NCI-H146 (cell line): ENCODE results near the gene DOLPP1.
"Not testable (repeated sequence)": the region's sequence is repeated elsewhere in the genome, so short reads cannot be mapped to it uniquely, and the experiment has no call there.

ENCODE experiments used
- DNase-seq: peaks from one replicate; lab custom pipeline; 2025; lab: John Stamatoyannopoulos, UW

DOLPP1 gene, protein sequence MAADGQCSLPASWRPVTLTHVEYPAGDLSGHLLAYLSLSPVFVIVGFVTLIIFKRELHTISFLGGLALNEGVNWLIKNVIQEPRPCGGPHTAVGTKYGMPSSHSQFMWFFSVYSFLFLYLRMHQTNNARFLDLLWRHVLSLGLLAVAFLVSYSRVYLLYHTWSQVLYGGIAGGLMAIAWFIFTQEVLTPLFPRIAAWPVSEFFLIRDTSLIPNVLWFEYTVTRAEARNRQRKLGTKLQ

DNA sequence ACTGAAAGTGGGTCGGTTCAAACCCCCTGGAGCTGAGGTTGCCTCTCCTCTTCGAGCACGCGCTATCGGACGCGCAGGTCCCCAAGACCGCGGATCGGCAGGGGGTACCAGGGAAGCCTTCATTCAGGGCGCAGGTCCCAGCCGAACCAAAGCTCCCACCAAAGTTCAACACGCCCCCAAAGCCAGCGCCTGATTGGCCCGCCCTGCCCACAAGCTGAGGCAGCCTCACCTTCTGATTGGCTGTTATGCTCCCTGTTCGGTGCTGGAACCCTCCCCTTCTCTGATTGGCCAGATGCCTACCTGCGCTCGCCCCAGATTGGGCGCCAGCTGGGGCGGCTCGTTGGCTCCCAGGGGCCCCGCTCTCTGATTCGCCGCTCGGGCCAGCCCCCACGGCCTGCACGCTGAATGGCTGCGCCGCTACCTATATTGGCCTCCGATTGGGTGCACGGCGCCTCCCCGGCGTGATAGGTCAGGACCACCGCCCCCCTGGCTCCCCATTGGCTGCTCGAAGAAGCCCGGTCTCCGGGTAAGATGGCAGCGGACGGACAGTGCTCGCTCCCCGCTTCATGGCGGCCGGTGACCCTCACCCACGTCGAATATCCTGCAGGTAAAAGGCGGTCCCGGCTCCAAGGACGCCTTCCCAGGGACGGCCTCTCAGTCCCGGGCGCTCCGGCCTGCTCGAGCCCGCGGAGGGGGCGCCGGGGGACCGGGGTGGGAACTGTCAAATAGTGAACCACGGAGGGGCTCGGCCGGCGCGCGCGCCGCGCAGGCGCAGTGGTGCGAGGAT is at the start of gene DOLPP1:
Gene DOLPP1 (plus strand): TSS at position 511 of the 787 bp plus-strand sequence. CDS start 21 bp downstream, at position 532.
- DNase-seq: peak; percentile 97

- no peak for DNase-seq
Measured at GRCh38 chr9:129031514-129031913, 49.4 kb upstream of the DOLPP1 start.

DNA sequence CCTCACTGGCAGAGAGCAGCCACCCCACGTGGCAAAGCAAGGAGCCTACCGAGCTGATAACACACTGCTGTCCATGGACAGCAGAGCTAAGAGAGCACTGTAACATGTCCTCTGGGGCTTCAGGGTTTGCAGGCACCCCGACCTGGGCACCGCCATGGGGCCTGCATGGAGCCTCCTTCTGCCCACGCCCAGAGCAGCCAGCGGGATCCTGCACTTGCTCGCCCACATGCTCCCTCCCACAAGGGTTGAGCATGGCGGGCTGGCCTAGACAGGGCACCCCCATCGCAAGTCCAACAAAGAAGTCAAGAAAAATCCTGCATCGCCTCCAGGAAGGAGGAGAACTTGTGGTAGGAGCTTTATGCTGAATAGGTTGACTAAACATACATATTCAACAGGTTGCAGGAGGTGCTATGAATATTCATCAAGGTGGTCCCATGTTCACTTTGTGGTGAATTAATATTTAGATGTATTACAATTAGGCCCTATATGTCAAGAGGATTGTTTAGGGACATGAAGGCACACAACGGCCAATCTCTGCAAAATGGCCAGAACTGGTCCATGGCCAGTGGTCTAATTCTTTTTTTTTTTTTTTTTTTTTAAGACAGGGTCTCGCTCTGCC is 48.3 kb upstream of the DOLPP1 start:
- DNase-seq: no peak

DNA sequence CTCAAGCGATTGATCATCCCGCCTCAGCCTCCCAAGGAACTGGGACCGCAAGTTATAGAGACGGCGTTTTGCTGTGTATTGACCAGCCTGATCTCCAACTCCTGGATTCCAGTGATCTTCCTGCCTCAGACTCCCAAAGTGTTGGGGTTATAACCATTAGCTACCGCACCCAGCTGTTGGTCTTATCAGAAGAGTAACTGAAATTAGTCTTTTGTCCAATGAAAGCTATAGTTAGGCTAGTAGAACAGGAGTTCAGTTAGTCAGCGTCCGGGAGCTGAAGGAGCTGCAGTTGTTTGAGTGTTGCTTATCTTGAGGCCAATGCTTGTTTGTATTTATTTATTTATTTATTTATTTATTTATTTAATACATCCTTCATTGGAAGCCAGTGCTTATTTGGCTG is 47.7 kb upstream of the DOLPP1 start:
- no peak for DNase-seq

DNA sequence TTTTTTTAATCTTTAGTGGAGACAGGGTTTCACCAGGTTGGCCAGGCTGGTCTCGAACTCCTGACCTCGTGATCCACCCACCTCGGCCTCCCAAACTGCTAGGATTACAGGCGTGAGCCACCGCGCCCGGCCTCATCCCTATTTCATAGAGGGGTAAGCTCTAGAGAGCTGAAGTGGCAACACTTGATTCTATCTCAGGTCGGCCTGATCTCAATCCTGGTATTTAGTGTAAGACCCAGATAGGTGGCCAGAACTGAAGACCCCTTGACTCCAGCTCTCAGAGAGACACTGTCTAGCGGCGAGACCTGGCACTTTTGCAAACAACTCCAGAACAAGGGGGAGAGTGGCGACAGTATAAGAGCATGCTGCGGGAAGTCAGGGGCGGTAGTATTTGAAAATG is 45.1 kb upstream of the DOLPP1 start:
- DNase-seq: not testable (repeated sequence)

DNA sequence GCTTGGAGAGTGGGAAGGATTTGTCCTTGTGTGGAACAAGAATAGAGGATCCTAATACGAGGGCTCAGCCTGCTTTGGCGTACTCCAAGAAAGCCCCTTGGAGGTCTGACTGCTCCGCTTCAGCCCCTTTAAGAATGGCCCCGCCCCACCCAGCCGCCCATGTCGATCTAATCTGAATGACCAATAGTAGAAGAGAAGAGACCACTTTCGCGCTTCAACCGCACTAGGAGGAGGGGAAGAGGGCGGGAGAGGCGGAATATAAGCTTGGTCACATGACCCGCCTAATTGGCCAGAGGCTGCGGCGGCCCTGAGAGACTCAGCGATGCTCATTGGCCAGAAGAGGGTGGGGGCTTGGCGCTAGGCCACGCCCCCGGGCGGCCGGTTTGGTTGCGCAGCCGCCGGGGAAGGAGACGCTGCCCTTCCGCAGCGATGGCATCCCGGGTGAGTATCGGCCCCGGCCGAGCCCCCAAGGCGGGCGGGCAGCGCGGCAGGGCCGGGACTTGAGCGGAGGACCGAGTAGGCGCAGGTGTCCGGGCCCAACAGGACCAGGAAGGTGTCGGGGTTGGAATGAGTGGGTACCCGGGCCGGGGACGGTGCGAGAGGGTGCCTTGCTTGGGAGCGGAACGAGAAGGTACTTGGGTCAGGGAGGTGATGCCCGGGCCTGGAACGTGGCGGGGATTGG is 44.5 kb upstream of the DOLPP1 start, which contains the start of gene MIGA2:
Gene MIGA2 (plus strand): TSS at position 386 of the 682 bp plus-strand sequence. CDS start 3,969 bp downstream, outside the sequence.
- DNase-seq: peak; percentile 98

DNA sequence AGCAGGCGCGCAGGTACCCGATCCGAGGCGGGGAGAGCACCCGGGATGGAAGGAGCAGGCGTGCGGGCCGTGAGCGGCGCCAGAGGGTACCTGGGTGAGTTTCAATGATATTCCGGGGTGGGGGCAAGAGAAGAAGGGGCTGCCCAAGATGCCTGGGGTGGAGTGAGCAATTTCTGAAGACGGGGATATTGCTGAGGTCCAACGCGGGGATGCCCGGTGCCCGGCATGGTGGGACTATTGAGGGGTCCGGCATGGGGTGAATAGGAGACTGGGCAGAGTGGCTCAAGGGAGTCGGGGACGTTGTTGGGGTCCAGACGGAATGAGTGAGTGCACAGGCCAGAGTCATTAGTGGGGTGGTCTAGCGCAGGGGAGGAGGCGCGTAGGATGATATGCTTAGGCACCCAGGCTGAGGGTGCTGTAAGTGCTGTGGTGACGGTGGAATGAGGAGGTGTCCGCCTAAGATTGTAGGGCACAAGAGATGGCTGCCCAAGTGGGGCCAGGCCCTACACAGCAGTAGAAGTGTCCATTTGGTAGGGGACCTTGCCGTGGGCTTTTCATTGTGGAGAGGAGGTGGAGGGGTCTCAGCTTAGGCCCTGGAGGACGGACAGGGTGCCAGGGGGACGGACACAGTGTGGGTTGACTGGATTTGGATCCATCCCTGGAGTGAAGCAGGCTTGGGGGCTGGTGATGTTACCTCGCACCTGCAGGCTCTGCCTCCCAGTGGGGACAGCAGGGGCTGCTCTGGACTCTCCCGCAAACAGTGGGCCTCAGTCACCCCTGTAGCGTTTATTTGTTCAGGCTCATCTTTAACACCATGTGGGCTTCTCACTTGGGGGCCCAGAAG is 43.8 kb upstream of the DOLPP1 start:
- no peak for DNase-seq

GRCh38 chr9:129037767-129038098 is 43.2 kb upstream of the DOLPP1 start:
- no peak for DNase-seq

GRCh38 chr9:129038109-129038852 is 42.6 kb upstream of the DOLPP1 start:
- no peak for DNase-seq

DNA sequence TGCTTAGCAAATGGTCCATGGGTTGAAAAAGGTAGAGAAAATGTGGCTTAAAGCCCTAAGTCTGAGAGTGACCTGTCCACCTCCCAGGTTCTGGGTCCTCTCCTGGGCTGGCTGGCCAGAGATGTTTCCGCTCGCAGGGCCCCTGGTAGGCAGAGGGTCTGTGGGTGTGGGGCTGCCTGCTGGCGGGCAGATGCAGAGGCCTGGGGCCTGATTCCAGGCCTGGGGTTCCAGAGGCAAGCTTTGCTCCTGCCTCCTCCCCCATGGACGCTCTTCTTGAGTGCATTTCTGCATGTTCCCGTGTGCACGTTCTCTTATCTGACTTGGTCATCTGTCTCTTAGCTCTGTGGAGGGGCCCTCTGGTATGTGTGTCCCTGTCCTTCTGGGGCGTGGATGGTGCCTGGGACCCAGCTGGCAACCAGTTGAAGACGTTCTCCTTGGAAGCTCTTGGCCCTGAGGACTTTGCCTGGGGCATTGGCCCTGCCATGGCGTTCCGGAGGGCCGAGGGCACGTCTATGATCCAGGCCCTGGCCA is 40.7 kb upstream of the DOLPP1 start:
- no peak for DNase-seq

GRCh38 chr9:129042016-129042415 is 38.9 kb upstream of the DOLPP1 start:
- DNase-seq: no peak

- no peak for DNase-seq
Measured at GRCh38 chr9:129052592-129052991, 28.3 kb upstream of the DOLPP1 start.

- no peak for DNase-seq
Measured at GRCh38 chr9:129053020-129053419, 27.9 kb upstream of the DOLPP1 start.

- no peak for DNase-seq
Measured at GRCh38 chr9:129054163-129054851, 26.6 kb upstream of the DOLPP1 start.

DNA sequence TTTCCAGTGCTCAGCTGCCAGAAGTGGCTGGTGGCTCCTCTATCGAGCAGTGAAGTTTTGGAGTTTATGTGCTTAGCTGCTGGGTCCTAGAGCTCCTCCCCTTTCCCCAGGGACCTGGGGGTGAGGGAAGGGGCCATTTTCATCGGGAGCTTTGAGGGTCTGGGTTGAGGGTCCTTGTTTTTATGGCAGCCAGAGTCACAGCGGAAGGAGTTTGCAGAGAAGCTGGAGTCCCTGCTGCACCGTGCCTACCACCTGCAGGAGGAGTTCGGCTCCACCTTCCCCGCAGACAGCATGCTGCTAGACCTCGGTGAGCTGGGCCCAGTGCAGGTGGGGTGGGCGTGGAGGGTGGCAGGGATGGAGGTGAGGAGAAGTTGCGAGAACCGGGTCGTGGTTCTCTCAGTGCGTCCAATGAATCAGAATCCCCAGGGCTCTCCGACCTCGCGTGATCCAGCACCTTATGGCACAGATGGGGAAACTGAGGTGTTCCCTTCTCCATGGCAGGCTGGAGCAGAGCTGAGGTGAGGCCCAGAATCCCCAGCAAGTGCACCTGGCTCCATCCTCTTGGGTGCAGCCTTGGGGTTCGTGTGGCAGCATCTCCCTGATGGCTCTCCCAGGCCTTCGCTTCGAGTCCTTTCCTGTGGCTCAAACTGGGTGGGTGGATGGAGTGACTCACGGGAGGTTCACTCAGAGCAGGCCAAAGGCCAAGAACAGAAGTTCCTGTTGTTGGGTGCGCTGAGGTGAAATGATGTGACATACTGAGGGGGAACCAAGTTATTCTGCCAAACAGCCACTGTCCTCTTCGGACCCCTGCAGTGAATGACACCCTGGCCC is 21.7 kb upstream of the DOLPP1 start:
- no peak for DNase-seq

GRCh38 chr9:129059796-129060785 is 20.8 kb upstream of the DOLPP1 start:
- no peak for DNase-seq

- no peak for DNase-seq
Measured at GRCh38 chr9:129060991-129061390, 19.9 kb upstream of the DOLPP1 start.

DNA sequence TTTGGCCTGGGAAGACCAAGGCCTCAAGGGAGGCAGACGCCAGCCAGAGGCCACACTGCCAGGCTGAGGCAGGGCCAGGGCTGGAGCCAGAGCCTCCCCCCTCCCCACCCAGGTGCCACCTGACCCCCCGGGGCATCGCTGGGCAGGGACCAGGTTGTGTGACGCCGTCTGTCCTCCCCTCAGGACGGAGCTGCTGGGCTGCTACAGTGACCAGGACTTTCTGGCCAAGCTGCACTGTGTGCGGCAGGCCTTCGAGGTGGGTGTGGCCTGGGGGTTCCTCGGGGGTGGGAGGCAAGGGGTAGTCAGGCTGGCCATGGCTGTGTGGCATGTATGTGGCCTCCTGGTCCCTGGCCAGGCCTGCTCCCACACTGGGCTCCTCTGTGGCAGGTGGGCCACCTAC is 17.9 kb upstream of the DOLPP1 start:
- DNase-seq: no peak
